ENCODE data around the gene CD109.

The CD109 gene

DNA sequence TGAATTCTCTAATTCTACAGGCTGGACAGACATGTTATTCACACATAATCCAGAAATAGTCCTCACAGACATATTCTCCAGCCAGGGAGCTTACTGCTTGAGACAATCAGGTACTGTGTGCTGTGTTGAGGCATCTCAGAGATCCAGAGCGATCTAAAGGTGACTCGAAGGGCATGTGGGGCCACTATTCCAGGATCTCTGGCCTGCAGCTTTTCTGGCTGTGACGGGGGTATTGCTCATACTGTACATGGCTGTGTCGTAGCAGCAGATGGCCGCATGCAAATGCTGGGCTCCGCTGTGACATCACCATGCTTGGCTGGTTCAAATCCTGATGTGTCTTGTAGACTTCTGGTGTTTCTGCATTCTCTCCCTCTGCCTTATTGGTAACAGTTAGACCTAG, 37.8 kb downstream of the CD109 start:
- TF ChIP-seq GATA3 (IDR thresholded peaks at IDR 0.05; ENCODE audit: low read depth, low read length) (no peak), GATA2 (IDR thresholded peaks at IDR 0.05; ENCODE audit: low read depth, low read length) (no peak)

DNA sequence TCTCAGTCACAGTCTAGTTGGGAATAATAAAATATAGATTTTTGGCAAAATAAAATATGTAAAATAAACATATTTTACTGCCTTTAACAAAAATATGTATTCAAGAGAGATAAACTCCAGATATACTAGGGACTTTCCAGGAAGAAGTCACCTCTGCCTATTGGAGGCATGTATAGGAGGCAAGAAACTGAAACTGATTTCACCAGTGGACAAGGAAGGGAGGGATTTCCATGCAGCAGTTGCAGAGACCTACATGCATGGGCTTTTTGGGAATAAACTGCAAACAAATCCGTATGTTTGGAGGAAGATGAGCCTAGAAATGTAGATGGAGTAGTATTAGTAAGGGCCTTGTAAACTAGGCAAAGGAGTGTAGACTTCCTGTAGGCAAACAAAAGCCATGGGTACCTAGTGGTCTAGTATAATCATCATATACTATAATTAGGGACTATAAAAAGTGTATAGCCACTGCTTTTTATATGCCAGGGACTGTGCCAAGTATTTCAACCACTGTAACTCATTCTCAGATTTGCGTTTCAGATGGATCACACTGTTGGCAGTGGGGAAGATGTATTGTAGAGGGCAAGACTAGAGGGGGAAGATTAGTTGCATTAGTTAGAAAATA, 38.9 kb downstream of the CD109 start:
- no peak for TF ChIP-seq GATA3 (IDR thresholded peaks at IDR 0.05; ENCODE audit: low read depth, low read length)
- TF ChIP-seq GATA2 (IDR thresholded peaks at IDR 0.05; ENCODE audit: low read depth, low read length), result no peak

DNA sequence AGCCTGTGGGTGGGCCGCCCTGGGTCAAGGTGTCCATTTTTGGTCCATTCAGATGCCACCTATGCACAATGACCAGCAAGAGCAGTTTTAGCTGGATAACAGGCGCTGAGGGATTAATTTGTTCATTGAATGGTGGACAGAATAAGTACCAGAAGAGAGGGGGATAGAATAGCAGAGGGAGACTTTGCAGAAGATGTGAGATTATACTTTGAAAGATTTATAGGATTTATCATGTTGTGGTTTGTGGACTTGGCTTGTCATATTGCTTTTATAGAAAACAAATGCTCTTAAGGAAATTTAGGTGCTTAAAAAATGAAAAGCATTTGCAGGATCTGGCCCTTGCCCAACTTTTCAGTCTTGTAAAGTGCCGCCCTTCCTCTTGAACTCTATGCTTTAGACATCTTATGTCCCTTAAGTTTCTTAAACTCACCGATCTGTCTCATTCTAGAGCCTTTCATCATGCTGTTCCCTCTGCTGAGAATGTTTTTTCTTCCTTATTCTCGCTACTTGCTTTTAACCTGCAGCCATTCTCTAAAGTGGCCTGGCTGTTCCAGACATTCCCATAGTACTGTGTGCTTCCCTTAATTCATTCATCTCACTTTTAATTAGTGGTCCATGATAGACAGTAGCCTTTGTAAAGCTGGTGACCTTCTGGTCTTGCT, 42.5 kb downstream of the CD109 start:
- TF ChIP-seq GATA3 (IDR thresholded peaks at IDR 0.05; ENCODE audit: low read depth, low read length) (no peak), GATA2 (IDR thresholded peaks at IDR 0.05; ENCODE audit: low read depth, low read length) (no peak)

DNA sequence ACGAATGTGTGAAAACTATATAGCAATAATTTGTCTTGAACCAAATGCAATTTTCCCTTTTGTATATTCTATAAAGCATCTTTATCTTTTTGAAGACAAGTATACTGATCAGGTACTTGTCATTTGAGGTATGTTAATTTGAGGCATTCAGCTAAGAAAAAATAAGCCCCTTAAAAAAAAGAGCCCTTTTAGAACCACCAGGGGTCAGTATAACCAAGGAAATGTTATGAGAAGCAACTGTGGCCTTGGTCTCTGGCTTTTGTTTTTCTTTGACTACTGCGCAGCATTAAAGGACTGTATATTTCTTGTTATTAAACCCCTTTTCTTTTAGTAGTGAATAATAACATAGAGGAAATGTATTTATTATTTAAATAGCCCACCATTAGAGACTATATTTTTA, 43.1 kb downstream of the CD109 start:
- TF ChIP-seq GATA3 (IDR thresholded peaks at IDR 0.05; ENCODE audit: low read depth, low read length) (no peak), GATA2 (IDR thresholded peaks at IDR 0.05; ENCODE audit: low read depth, low read length) (no peak)

DNA sequence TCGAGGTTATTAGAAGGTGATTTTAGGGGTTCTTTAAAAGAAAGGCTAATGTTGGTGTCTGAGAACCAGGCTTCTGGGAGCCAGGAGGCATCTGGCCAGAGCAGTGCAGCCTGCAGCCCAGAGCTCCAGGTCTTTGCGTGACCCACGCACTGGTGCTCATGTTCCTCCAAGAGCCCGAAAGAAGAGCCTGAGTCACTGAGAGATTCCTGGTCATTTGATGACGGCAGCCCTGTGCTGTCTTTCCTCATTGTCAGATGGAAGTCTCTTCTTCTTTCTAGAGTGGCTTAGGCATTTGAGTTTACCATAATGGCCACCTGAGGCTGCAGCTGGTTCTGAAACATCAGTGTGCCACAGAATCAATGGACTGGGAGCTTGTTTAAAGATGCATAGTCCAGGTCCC, 46.4 kb downstream of the CD109 start:
- TF ChIP-seq GATA2 (IDR thresholded peaks at IDR 0.05; ENCODE audit: low read depth, low read length) (no peak), GATA3 (IDR thresholded peaks at IDR 0.05; ENCODE audit: low read depth, low read length) (no peak)

DNA sequence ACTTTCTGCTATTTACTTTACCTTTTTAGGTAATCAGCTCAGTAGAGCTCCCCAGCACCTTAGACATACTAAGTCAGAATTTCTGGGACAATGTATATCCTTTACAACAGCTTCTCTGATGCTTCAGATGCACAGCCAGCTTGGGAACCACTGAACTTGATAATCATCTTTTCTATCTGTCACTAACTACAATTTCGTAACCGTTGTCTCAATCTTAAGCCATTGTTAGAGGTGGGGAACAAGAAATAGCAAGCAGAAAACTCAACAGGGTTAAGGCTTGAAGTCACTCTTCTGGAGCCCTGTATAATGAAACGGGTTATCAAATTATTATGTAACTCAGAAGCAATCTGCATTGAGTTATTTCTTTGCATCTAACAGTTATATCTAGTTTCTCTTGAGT, 47.1 kb downstream of the CD109 start:
- TF ChIP-seq GATA2 (IDR thresholded peaks at IDR 0.05; ENCODE audit: low read depth, low read length), result no peak
- TF ChIP-seq GATA3 (IDR thresholded peaks at IDR 0.05; ENCODE audit: low read depth, low read length), result no peak

DNA sequence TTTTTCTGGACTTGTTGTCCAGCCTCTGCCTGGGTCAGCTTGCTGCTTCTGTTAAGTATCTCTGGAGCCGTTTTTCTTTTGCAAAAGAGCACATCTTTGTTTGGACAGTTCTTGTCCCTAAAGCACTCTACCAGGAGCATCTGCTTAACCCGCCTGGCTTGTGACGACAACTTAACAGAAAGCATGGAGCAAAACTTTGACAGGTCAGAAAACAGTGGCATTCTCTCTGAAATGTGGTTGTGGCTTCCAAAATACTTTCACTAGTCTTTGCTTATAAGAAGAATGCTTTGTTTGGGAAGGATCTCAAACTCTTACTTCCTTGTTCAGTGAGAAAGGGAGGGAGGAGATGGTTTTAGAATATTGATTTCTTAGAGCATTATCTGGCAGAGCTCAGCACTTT, 47.6 kb downstream of the CD109 start:
- TF ChIP-seq GATA2 (IDR thresholded peaks at IDR 0.05; ENCODE audit: low read depth, low read length), result no peak
- TF ChIP-seq GATA3 (IDR thresholded peaks at IDR 0.05; ENCODE audit: low read depth, low read length), result no peak

DNA sequence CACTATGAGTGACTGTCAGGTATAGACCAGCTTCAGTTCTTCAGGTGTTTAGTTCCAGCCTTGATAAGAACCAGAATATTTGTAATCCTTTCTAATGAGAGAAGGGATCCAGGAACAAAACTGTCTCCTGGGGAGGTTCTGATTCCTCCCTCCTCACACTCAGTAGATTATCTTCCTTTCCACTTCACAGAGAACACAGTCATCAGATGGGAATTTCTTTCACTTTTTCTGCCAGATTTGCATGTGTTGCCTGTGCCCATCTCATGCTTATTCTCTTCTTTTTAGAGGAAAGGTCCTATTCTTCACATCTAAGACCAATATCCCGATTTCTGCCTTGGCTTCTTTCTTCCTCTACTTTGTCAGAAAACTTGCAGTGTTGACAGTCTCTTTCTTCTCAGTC, 50.8 kb downstream of the CD109 start:
- TF ChIP-seq GATA2 (IDR thresholded peaks at IDR 0.05; ENCODE audit: low read depth, low read length) (no peak), GATA3 (IDR thresholded peaks at IDR 0.05; ENCODE audit: low read depth, low read length) (no peak)

DNA sequence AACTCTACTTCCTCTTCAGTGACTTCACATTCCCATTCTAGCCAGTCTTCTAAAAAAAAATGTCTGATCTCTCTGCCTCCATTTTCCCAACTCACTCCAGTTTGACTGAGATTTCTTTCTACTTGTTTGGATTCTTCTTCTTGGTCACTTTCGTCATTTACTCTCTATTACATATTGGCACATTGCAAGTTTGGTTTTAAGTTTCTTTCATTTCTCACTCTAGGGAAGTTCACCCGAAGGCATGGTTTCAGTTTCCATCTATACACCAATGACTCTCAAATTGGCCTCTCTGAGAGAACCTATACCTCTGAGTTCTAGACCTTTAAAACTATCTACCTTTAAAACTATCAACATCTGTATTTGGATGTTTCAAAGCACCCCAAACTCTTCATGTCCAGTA, 51.3 kb downstream of the CD109 start:
- TF ChIP-seq GATA2 (IDR thresholded peaks at IDR 0.05; ENCODE audit: low read depth, low read length), result no peak
- no peak for TF ChIP-seq GATA3 (IDR thresholded peaks at IDR 0.05; ENCODE audit: low read depth, low read length)

DNA sequence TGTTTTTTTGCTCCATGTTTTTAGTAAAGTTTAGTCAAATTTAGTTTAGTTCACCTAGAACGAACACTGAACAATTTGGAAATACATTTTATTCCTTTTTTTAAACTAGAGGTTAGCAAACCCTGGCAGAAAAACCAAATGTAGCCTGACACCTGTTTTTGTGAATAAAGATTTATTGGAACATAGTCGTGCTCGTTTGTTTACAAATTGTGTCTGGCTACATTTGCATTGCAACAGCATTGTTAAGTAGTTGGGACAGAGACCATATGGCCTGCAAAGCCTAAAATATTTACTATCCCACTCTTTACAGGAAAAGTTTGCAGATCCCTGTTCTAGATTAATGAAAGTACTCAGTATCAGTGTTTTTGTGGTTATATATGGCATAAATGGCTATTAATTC, 56.9 kb downstream of the CD109 start:
- TF ChIP-seq GATA3 (IDR thresholded peaks at IDR 0.05; ENCODE audit: low read depth, low read length), result no peak
- no peak for TF ChIP-seq GATA2 (IDR thresholded peaks at IDR 0.05; ENCODE audit: low read depth, low read length)

DNA sequence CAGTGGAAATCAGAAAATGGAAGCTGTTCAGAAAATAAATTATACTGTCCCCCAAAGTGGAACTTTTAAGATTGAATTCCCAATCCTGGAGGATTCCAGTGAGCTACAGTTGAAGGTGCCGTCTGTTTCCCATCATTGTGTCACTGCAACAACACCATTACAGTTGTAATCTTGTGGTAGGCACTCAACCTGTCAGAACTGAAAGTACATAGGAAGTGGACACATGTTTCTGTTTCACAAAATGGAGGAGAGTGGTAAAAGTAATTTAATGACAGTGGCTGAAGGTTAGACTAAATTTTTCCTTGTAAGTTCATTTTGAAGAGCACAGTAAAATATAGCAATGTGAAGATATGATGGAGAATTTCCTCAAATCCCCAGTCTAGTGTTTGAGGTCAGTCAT, 70.0 kb downstream of the CD109 start:
- TF ChIP-seq GATA3 (IDR thresholded peaks at IDR 0.05; ENCODE audit: low read depth, low read length) (no peak), GATA2 (IDR thresholded peaks at IDR 0.05; ENCODE audit: low read depth, low read length) (no peak)

DNA sequence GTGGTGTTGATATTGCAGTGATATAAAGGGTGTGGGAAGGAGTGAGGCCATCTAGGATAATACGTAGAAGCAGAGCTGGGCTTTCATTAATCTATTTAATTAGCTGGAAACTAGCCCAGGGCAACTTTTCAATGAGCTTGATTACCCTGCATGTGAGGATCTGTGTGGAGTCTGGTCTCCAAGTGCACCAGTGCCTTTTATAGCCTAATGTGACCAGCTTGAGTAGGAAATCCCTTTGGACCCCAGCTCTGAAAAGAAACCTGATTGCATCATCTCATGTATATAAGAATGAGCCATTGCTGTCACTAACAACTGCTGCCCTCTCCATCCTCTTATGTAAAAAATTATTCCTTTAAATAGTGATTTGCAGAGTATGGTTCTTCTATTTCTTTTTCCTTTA, 72.6 kb downstream of the CD109 start:
- TF ChIP-seq GATA3 (IDR thresholded peaks at IDR 0.05; ENCODE audit: low read depth, low read length) (no peak), GATA2 (IDR thresholded peaks at IDR 0.05; ENCODE audit: low read depth, low read length) (no peak)

DNA sequence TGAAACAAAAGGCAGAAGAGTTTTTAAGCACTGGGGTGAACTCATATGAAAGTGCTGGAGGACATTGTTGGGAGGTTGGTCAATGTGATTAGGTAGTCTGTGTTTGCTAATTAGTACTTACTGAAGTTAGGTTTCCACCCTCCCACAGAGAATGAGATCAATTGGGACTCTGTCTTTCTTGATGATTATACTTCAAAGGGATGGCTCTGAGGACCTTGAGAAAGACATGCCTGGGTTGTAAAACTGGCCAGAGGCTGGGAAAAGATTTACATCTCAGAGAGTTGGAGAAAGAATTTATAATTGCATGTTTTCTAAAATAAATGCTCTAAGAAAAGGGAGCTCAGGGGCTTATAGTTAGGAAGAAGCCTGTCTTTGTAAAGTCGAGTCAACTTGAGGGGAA, 74.0 kb downstream of the CD109 start:
- no peak for TF ChIP-seq GATA3 (IDR thresholded peaks at IDR 0.05; ENCODE audit: low read depth, low read length)
- TF ChIP-seq GATA2 (IDR thresholded peaks at IDR 0.05; ENCODE audit: low read depth, low read length), result no peak

DNA sequence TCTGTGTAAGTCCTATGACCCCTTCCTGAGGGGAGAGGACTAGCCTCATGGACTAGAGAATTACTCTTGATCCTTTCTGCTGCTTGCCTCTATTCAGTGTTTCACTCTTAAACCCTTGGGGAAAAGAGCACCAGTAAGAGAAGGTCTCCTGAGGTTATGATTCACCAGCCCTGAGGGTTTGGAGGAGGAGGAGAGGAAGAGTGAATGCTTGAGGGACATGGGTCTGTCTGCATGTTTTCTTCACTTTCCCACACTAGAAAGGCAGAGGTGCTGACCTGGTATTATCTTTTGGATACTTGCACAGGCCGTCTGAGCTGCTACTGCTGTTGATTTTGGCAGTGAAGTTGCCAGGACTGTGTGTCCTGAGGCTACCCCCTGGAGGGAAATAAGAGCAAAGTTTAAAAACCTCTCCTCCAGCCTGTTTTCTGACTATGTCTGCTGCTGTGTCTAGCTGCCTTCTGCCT, 78.3 kb downstream of the CD109 start:
- no peak for TF ChIP-seq GATA2 (IDR thresholded peaks at IDR 0.05; ENCODE audit: low read depth, low read length)
- no peak for TF ChIP-seq GATA3 (IDR thresholded peaks at IDR 0.05; ENCODE audit: low read depth, low read length)

DNA sequence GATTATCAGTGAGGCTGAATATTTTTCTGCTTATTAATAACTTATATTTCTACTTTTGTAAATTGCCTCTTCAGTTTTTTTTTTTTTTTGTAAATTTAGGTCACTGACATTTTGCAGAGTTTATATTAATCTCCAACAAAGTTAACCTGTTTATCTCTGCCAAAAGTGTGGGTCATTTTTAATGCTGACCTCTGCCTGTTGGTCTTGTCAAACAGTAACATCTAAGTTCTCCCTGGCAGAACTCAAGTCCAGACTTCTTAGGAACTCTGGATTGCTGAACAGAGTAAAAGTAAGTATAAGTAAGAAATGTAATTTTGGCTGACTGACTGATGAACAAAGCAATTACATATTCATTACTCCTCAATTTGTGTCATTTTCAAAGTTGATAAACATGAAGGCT, 83.9 kb downstream of the CD109 start:
- TF ChIP-seq GATA3 (IDR thresholded peaks at IDR 0.05; ENCODE audit: low read depth, low read length) (no peak), GATA2 (IDR thresholded peaks at IDR 0.05; ENCODE audit: low read depth, low read length) (no peak)

Data from SH-SY5Y (cell line).